ENCODE data around the gene ANKRD39.
A peak's percentile ranks its signal among the peaks of the same experiment; 100 is the strongest.

Gene ANKRD39

DNA sequence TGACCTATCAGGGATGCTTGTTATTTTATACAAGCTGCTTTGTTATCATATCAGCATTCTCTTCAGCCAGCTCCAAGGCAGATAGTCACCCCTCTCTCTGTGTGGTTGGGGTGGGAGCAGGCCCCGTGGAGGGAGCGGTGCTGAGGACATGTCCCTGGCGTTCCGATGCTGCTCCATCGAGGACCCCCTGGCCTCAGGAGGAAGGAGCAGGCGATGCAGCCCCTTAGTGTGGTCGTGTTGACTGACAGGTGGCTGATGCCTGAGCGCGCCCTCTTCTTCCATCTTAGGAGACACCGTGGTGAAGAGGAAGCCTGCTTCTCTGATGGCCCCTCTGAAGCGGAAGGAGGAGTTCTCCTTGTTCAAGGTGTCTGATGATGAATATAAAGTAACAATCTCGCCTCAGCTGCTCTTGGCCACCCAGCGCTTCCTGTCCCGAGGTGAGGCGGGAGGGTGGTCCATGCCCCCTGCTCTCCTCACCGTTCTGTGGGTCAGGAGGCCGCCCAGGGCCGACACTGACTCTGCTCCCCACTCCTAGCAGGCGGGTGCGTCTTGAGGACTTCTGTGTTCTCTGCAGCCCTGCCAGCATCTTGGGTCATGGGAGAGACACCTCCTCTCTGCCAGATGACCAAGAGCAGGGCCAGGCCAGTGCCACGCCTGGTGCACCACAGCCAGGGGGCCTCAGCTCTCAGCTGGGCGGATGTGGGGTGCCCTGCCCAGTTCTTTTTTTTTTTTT lies 31.1 kb downstream of the ANKRD39 start:
- TF ChIP-seq EGR1 (IDR thresholded peaks at IDR 0.05) = no peak

DNA sequence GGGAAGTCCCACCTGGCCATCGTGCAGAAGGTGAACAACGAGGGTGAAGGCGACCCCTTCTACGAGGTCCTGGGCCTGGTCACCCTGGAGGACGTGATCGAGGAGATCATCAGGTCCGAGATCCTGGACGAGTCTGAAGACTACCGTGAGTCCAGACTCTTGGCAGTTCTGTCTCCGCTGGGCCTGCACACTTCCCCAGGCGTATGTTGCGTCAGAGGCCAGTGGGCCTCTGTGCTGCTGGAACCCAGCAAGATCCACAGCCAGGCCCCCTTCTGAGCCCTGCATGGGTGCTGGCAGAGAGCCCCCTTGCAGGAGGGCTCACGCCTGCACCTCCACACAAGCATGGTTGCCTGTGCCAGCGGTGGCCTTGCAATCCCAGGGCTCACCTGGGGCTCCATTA lies 32.8 kb downstream of the ANKRD39 start:
- TF ChIP-seq CREB1 (IDR thresholded peaks at IDR 0.05; ENCODE audit: low read depth) (no peak), CEBPB (IDR thresholded peaks at IDR 0.05) (no peak), FOXM1 (IDR thresholded peaks at IDR 0.05; ENCODE audit: borderline replicate concordance, low read depth) (no peak), EGR1 (IDR thresholded peaks at IDR 0.05) (no peak), TAF1 (IDR thresholded peaks at IDR 0.05; ENCODE audit: low read depth) (no peak), EP300 (IDR thresholded peaks at IDR 0.05; ENCODE audit: borderline replicate concordance) (no peak), RAD21 (IDR thresholded peaks at IDR 0.05; ENCODE audit: low read depth) (no peak), YY1 (IDR thresholded peaks at IDR 0.05; ENCODE audit: low read depth) (no peak), TCF12 (IDR thresholded peaks at IDR 0.05; ENCODE audit: low read depth) (no peak), NFIC (IDR thresholded peaks at IDR 0.05) (no peak), TEAD4 (IDR thresholded peaks at IDR 0.05) (no peak), ZBTB7A (IDR thresholded peaks at IDR 0.05; ENCODE audit: low read depth) (no peak)
- TF ChIP-seq, protein P1, sequence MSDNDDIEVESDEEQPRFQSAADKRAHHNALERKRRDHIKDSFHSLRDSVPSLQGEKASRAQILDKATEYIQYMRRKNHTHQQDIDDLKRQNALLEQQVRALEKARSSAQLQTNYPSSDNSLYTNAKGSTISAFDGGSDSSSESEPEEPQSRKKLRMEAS (IDR thresholded peaks at IDR 0.05) = no peak
- TF ChIP-seq, protein P2, sequence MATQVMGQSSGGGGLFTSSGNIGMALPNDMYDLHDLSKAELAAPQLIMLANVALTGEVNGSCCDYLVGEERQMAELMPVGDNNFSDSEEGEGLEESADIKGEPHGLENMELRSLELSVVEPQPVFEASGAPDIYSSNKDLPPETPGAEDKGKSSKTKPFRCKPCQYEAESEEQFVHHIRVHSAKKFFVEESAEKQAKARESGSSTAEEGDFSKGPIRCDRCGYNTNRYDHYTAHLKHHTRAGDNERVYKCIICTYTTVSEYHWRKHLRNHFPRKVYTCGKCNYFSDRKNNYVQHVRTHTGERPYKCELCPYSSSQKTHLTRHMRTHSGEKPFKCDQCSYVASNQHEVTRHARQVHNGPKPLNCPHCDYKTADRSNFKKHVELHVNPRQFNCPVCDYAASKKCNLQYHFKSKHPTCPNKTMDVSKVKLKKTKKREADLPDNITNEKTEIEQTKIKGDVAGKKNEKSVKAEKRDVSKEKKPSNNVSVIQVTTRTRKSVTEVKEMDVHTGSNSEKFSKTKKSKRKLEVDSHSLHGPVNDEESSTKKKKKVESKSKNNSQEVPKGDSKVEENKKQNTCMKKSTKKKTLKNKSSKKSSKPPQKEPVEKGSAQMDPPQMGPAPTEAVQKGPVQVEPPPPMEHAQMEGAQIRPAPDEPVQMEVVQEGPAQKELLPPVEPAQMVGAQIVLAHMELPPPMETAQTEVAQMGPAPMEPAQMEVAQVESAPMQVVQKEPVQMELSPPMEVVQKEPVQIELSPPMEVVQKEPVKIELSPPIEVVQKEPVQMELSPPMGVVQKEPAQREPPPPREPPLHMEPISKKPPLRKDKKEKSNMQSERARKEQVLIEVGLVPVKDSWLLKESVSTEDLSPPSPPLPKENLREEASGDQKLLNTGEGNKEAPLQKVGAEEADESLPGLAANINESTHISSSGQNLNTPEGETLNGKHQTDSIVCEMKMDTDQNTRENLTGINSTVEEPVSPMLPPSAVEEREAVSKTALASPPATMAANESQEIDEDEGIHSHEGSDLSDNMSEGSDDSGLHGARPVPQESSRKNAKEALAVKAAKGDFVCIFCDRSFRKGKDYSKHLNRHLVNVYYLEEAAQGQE (IDR thresholded peaks at IDR 0.05; ENCODE audit: low read depth) = no peak
- TF ChIP-seq, protein P3, sequence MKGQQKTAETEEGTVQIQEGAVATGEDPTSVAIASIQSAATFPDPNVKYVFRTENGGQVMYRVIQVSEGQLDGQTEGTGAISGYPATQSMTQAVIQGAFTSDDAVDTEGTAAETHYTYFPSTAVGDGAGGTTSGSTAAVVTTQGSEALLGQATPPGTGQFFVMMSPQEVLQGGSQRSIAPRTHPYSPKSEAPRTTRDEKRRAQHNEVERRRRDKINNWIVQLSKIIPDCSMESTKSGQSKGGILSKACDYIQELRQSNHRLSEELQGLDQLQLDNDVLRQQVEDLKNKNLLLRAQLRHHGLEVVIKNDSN (IDR thresholded peaks at IDR 0.05) = no peak

DNA sequence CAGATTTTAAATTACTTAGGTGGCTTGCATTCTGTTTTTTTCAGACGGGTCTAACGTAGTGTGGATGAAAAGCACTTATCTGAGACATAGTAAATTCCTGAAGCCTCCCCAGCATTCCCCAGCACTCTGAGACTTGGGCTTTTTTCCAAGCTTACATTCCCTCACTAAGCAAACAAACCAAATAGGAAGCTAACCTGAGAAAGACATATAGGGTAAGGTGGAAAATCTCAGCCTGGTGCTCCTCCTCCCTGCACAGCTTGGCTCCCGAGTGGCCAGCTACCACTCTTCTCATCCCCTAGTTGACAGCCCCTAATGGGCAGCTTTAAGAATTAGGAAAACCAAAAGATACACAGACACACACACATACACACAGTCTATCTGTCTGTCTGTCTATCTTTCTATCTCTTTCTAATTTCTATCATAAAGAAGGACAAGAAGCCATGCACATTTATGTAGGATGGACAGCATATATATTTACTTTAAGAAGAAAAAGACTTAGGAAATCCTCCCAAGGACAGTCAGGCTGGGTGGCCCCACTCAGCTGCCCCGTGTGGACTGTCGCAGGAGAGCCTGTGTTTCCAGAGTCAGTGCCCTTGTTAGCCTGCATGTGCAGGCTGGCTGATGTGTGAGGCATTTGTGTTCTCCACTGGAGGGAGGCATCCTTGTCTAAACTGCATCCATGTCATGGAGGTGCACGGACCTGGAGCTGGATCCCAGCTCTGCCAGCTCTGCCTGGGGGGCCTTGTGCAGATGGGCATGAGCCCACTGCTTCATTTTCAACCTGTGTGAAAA lies 33.5 kb downstream of the ANKRD39 start:
- TF ChIP-seq, protein P3 (IDR thresholded peaks at IDR 0.05) = no peak
- TF ChIP-seq TAF1 (IDR thresholded peaks at IDR 0.05; ENCODE audit: low read depth) = no peak
- TF ChIP-seq, protein P2 (IDR thresholded peaks at IDR 0.05; ENCODE audit: low read depth) = no peak
- TF ChIP-seq TCF12 (IDR thresholded peaks at IDR 0.05; ENCODE audit: low read depth) = no peak
- TF ChIP-seq, protein P1 (IDR thresholded peaks at IDR 0.05) = no peak
- TF ChIP-seq TEAD4 (IDR thresholded peaks at IDR 0.05) = peak; percentile 60
- TF ChIP-seq NFIC (IDR thresholded peaks at IDR 0.05) = no peak
- TF ChIP-seq CEBPB (IDR thresholded peaks at IDR 0.05) = no peak

DNA sequence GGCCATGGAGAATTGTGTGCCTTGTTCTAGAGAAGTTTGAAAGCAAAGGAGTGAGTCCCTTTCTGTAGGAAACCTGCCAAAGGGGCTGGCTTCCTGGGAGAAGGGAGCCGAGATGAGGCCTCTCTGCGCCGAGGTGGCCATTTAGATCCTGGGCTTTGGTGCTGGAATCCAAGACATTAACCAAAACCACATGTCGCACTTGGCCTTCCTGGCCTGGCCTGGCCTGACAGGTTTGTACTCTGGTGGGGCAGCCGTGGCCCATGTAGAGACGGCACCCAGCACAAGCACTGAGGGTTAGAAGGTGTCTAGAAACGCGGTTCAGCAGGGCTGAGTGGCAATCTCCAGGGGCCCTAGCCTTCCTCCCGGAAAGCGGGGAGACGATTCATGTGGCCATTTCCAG lies 34.6 kb downstream of the ANKRD39 start:
- TF ChIP-seq, protein P2 (IDR thresholded peaks at IDR 0.05; ENCODE audit: low read depth) = no peak
- TF ChIP-seq EGR1 (IDR thresholded peaks at IDR 0.05) (no peak), EP300 (IDR thresholded peaks at IDR 0.05; ENCODE audit: borderline replicate concordance) (no peak), CREB1 (IDR thresholded peaks at IDR 0.05; ENCODE audit: low read depth) (no peak), CEBPB (IDR thresholded peaks at IDR 0.05) (no peak), TEAD4 (IDR thresholded peaks at IDR 0.05) (no peak), ZBTB7A (IDR thresholded peaks at IDR 0.05; ENCODE audit: low read depth) (no peak), RAD21 (IDR thresholded peaks at IDR 0.05; ENCODE audit: low read depth) (no peak), NFIC (IDR thresholded peaks at IDR 0.05) (no peak), YY1 (IDR thresholded peaks at IDR 0.05; ENCODE audit: low read depth) (no peak)
- TF ChIP-seq, protein P1 (IDR thresholded peaks at IDR 0.05) = no peak
- TF ChIP-seq, protein P3 (IDR thresholded peaks at IDR 0.05) = no peak
